GM19099 (cell line): ENCODE results near the gene LRRC31.

Experiments used
- POLR2A ChIP-seq: IDR thresholded peaks from 3 replicates; pipeline ENCODE4 v1.6.1; 2011; ENCODE audit warnings: low read depth; ENCODE audit not compliant: insufficient read length; ENCODE audit errors: extremely low read depth

Gene LRRC31

GRCh38 chr3:169811631-169812331, 58.0 kb downstream of the LRRC31 start:
- no peak for TF ChIP-seq POLR2A

GRCh38 chr3:169809230-169809795, 60.4 kb downstream of the LRRC31 start:
- no peak for TF ChIP-seq POLR2A

- no peak for TF ChIP-seq POLR2A
These were observed 65.1 kb downstream of the LRRC31 start for GRCh38 chr3:169804681-169805080.

GRCh38 chr3:169792359-169792758, 77.4 kb downstream of the LRRC31 start:
- TF ChIP-seq POLR2A = no peak

- no peak for TF ChIP-seq POLR2A
These were observed 78.9 kb downstream of the LRRC31 start for GRCh38 chr3:169790687-169791429.

GRCh38 chr3:169790219-169790618, 79.5 kb downstream of the LRRC31 start:
- TF ChIP-seq POLR2A = no peak
